WTC11 (cell line): ENCODE data around the gene GGA1.

Source experiments
- CBFB ChIP-seq: sonication (generic); formaldehyde crosslinking; IDR thresholded peaks from 2 replicates; pipeline ENCODE4 v1.8.1; 2022; ENCODE audit warnings: mild to moderate bottlenecking, low read depth, missing genetic modification reagents
- E2F1 ChIP-seq: sonication (generic); formaldehyde crosslinking; IDR thresholded peaks from 2 replicates; pipeline ENCODE4 v1.8.0; 2022; ENCODE audit warnings: mild to moderate bottlenecking, missing genetic modification reagents
- ESRRA ChIP-seq: sonication (generic); formaldehyde crosslinking; IDR thresholded peaks from 2 replicates; pipeline ENCODE4 v1.8.1; 2022; ENCODE audit warnings: mild to moderate bottlenecking, missing genetic modification reagents, borderline replicate concordance
- MAX ChIP-seq: sonication (generic); formaldehyde crosslinking; IDR thresholded peaks from 2 replicates; pipeline ENCODE4 v1.8.0; 2022; ENCODE audit warnings: mild to moderate bottlenecking, missing genetic modification reagents
- SMAD3 ChIP-seq: sonication (generic); formaldehyde crosslinking; IDR thresholded peaks from 2 replicates; pipeline ENCODE4 v1.8.0; 2022; ENCODE audit warnings: missing genetic modification reagents, mild to moderate bottlenecking, borderline replicate concordance
- ZNF219 ChIP-seq: sonication (generic); formaldehyde crosslinking; IDR thresholded peaks from 2 replicates; pipeline ENCODE4 v1.8.0; 2023; ENCODE audit warnings: missing genetic modification reagents, mild to moderate bottlenecking, borderline replicate concordance
- TF ChIP-seq, protein P1 (sequence below): sonication (generic); formaldehyde crosslinking; IDR thresholded peaks from 2 replicates; pipeline ENCODE4 v1.8.1; 2023; ENCODE audit warnings: mild to moderate bottlenecking, moderate library complexity, missing genetic modification reagents

DNA sequence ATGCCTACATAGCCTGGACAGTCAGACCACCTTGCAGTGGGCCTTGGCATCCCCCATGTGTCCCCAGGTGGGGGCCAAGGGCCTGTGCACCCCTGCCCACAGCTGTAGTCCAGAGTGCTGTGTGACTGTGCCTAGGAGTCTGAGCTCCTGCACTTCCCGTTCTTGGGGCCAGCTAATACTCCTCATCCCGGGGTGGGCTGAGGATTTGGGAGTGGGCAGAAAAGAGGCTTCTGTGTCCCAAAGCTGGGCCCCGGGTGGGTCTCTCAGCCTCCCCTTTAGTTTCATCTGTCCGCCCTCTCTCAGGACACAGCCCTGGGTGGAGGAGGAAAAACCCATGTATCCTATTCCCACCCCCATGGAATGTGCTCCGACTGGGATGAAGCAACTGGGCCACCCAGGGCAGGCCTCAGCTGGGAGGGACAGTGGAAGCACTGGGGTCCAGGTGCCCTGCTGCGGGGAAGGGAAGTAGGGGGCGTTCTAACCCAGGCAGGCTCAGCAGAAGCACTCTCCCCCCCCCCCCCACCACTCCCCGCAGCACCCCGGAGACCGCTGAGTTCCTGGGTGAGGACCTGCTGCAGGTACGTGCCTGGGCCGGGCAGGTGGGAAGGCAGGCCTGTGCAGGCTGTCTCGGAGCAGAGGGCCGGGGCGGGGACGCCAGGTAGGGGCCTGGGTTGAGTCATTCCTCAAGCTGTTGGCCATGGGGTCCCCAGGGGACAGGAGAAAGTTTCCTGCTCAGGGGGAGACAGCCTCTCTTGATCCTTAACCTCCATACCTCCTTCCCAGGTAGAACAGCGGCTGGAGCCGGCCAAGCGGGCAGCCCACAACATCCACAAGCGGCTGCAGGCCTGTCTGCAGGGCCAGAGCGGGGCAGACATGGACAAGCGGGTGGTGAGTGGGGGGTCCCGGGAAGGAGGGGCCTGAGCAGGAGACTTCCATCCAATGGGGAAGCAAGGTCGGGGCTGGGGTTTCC lies 32.2 kb downstream of the GGA1 start:
- TF ChIP-seq, protein P1, sequence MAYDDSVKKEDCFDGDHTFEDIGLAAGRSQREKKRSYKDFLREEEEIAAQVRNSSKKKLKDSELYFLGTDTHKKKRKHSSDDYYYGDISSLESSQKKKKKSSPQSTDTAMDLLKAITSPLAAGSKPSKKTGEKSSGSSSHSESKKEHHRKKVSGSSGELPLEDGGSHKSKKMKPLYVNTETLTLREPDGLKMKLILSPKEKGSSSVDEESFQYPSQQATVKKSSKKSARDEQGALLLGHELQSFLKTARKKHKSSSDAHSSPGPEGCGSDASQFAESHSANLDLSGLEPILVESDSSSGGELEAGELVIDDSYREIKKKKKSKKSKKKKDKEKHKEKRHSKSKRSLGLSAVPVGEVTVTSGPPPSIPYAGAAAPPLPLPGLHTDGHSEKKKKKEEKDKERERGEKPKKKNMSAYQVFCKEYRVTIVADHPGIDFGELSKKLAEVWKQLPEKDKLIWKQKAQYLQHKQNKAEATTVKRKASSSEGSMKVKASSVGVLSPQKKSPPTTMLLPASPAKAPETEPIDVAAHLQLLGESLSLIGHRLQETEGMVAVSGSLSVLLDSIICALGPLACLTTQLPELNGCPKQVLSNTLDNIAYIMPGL (CRISPR knock-in tag), result no peak
- TF ChIP-seq E2F1, result no peak
- TF ChIP-seq ZNF219 (CRISPR knock-in tag), result no peak
- no peak for TF ChIP-seq MAX
- no peak for TF ChIP-seq ESRRA
- no peak for TF ChIP-seq SMAD3
- TF ChIP-seq CBFB (CRISPR knock-in tag), result no peak
